Stomach smooth muscle (tissue), 2 donors: ENCODE measurements around the gene NPSR1.

Experiments used
- H3K27ac ChIP-seq: one replicate; pipeline ENCODE4 v1.7.0; 2013; ENCODE audit warnings: mild to moderate bottlenecking, low read length, inconsistent platforms
- H3K27me3 ChIP-seq, 2 donors: one replicate each; pipeline ENCODE4 v1.7.0; 2013; ENCODE audit warnings: low read length in 2 of 2; ENCODE audit not compliant: insufficient read depth in 2 of 2, control insufficient read depth in 1 of 2
- H3K36me3 ChIP-seq, 2 donors: one replicate each; pipeline ENCODE4 v1.7.0; 2013; ENCODE audit warnings: low read length in 2 of 2; ENCODE audit not compliant: control insufficient read depth in 2 of 2, insufficient read depth in 2 of 2
- H3K4me1 ChIP-seq: one replicate; pipeline ENCODE4 v1.7.0; 2013; ENCODE audit warnings: low read length; ENCODE audit not compliant: control insufficient read depth, insufficient read depth
- H3K4me3 ChIP-seq, 2 donors: one replicate each; pipeline ENCODE4 v1.7.0; 2013; ENCODE audit warnings: low read length in 2 of 2
- H3K9ac ChIP-seq, 2 donors: one replicate each; pipeline ENCODE4 v1.7.0; 2013; ENCODE audit warnings: low read length in 2 of 2, mild to moderate bottlenecking in 1 of 2
- H3K9me3 ChIP-seq, 2 donors: one replicate each; pipeline ENCODE4 v1.7.0; 2013; ENCODE audit warnings: low read length in 2 of 2; ENCODE audit not compliant: control insufficient read depth in 2 of 2
- donor health status: healthy.
- donor health status: Pancreatic carcinoma.

The NPSR1 gene

GRCh38 chr7:34662058-34662708 is 4.2 kb downstream of the NPSR1 start:
- no peak overlapping the region for H3K9ac ChIP-seq
- peaks cover 0 to 5% of the 10 kb centered on the region in 2 donors for H3K9me3 ChIP-seq
- no peaks in the 10 kb centered on the region for H3K4me1 ChIP-seq
- peaks cover 0 to 2% of the 10 kb centered on the region in 2 donors for H3K27me3 ChIP-seq
- no peak overlapping the region for H3K4me3 ChIP-seq
- no peak overlapping the region for H3K27ac ChIP-seq
- H3K36me3 ChIP-seq = no peaks in the 10 kb centered on the region

GRCh38 chr7:34664755-34665154 is 6.7 kb downstream of the NPSR1 start:
- H3K27ac ChIP-seq = no peak overlapping the region
- H3K4me3 ChIP-seq = no peak overlapping the region
- no peaks in the 10 kb centered on the region for H3K36me3 ChIP-seq
- peaks cover 0 to 5% of the 10 kb centered on the region in 2 donors for H3K9me3 ChIP-seq
- H3K27me3 ChIP-seq = peaks cover 0 to 2% of the 10 kb centered on the region in 2 donors
- no peaks in the 10 kb centered on the region for H3K4me1 ChIP-seq
- no peak overlapping the region for H3K9ac ChIP-seq

GRCh38 chr7:34672430-34672829 is 14.4 kb downstream of the NPSR1 start:
- H3K4me1 ChIP-seq = no peaks in the 10 kb centered on the region
- no peak overlapping the region for H3K27ac ChIP-seq
- no peaks in the 10 kb centered on the region for H3K9me3 ChIP-seq
- no peaks in the 10 kb centered on the region for H3K36me3 ChIP-seq
- no peaks in the 10 kb centered on the region for H3K27me3 ChIP-seq
- H3K4me3 ChIP-seq = no peak overlapping the region
- no peak overlapping the region for H3K9ac ChIP-seq

GRCh38 chr7:34673066-34673465 is 15.0 kb downstream of the NPSR1 start:
- Histone ChIP-seq H3K4me3 (no peak overlapping the region), H3K9me3 (no peaks in the 10 kb centered on the region)

GRCh38 chr7:34675749-34676374 is 17.8 kb downstream of the NPSR1 start:
- no peaks in the 10 kb centered on the region for H3K36me3 ChIP-seq
- no peak overlapping the region for H3K9ac ChIP-seq
- H3K9me3 ChIP-seq = no peaks in the 10 kb centered on the region
- no peak overlapping the region for H3K27ac ChIP-seq
- H3K4me1 ChIP-seq = no peaks in the 10 kb centered on the region
- no peak overlapping the region for H3K4me3 ChIP-seq
- H3K27me3 ChIP-seq = no peaks in the 10 kb centered on the region

More at GRCh38 chr7:34673066-34673465, 15.0 kb downstream of the NPSR1 start:
- no peaks in the 10 kb centered on the region for H3K36me3 ChIP-seq
- H3K27me3 ChIP-seq = no peaks in the 10 kb centered on the region
- H3K4me1 ChIP-seq = no peaks in the 10 kb centered on the region
- no peak overlapping the region for H3K9ac ChIP-seq
- no peak overlapping the region for H3K27ac ChIP-seq

GRCh38 chr7:34677491-34677890 is 19.5 kb downstream of the NPSR1 start:
- no peak overlapping the region for H3K4me3 ChIP-seq
- no peaks in the 10 kb centered on the region for H3K27me3 ChIP-seq
- no peaks in the 10 kb centered on the region for H3K9me3 ChIP-seq
- no peaks in the 10 kb centered on the region for H3K4me1 ChIP-seq
- H3K9ac ChIP-seq = no peak overlapping the region
- no peak overlapping the region for H3K27ac ChIP-seq
- no peaks in the 10 kb centered on the region for H3K36me3 ChIP-seq

GRCh38 chr7:34687529-34687928 is 29.5 kb downstream of the NPSR1 start:
- Histone ChIP-seq H3K27ac (no peak overlapping the region), H3K4me1 (no peaks in the 10 kb centered on the region), H3K9ac (no peak overlapping the region), H3K4me3 (no peak overlapping the region), H3K36me3 (no peaks in the 10 kb centered on the region), H3K27me3 (no peaks in the 10 kb centered on the region), H3K9me3 (peaks cover 0 to 4% of the 10 kb centered on the region in 2 donors)

- Histone ChIP-seq H3K27me3 (no peaks in the 10 kb centered on the region), H3K9me3 (peaks cover 3% of the 10 kb centered on the region in 2 donors), H3K9ac (no peak overlapping the region), H3K4me1 (no peaks in the 10 kb centered on the region), H3K36me3 (no peaks in the 10 kb centered on the region), H3K4me3 (no peak overlapping the region), H3K27ac (no peak overlapping the region)
Measured at GRCh38 chr7:34696415-34696814, 38.4 kb downstream of the NPSR1 start.

GRCh38 chr7:34709771-34710170 is 51.8 kb downstream of the NPSR1 start:
- H3K9me3 ChIP-seq = no peaks in the 10 kb centered on the region
- H3K4me3 ChIP-seq = no peak overlapping the region
- H3K27ac ChIP-seq = no peak overlapping the region
- H3K36me3 ChIP-seq = no peaks in the 10 kb centered on the region
- no peaks in the 10 kb centered on the region for H3K27me3 ChIP-seq
- no peak overlapping the region for H3K9ac ChIP-seq
- no peaks in the 10 kb centered on the region for H3K4me1 ChIP-seq

- Histone ChIP-seq H3K27ac (no peak overlapping the region), H3K9ac (no peak overlapping the region), H3K4me1 (no peaks in the 10 kb centered on the region), H3K4me3 (no peak overlapping the region), H3K36me3 (no peaks in the 10 kb centered on the region), H3K9me3 (no peaks in the 10 kb centered on the region), H3K27me3 (no peaks in the 10 kb centered on the region)
Measured at GRCh38 chr7:34718867-34719266, 60.8 kb downstream of the NPSR1 start.

- H3K4me1 ChIP-seq = no peaks in the 10 kb centered on the region
- no peaks in the 10 kb centered on the region for H3K36me3 ChIP-seq
- no peaks in the 10 kb centered on the region for H3K9me3 ChIP-seq
- no peak overlapping the region for H3K9ac ChIP-seq
- no peak overlapping the region for H3K27ac ChIP-seq
- no peak overlapping the region for H3K4me3 ChIP-seq
- no peaks in the 10 kb centered on the region for H3K27me3 ChIP-seq
Measured at GRCh38 chr7:34719636-34720035, 61.6 kb downstream of the NPSR1 start.
